Measurements from ENCODE around the gene NOSTRIN.

DNA sequence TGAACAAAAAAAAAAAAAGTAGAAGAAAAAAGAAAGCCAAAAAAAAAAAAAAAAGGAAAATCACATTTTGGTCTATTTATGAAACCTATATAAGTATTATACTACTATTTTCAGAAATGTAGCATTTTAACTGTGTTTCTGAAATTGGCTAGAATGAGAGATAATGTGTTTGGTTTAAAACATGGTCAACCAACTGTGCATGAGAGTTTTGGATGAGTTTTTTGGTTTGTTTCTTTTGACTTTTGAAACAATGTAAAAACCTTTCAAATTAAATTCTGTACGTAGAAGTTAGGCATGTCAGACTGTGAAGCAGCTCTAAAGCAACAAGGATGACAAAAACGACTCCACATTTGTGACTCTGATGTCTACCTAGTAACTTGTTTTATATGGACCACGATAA lies 53.2 kb downstream of the NOSTRIN start:
- TF ChIP-seq GATA3 (IDR thresholded peaks at IDR 0.05; ENCODE audit: low read depth, low read length) (no peak), GATA2 (IDR thresholded peaks at IDR 0.05; ENCODE audit: low read depth, low read length) (no peak)

Measured in SH-SY5Y (cell line).